SK-N-SH (cell line): ENCODE measurements around the gene ANAPC16. TPM values are rescaled to one million over a fixed set of nuclear protein-coding genes. Genes with fewer than 3 reads are reported as not detected.

Source experiments
- CTCF ChIA-PET: fragments of 300-600, 350-600 bp; formaldehyde crosslinking; extraction: SDS; loops from one replicate; lab custom pipeline; 2021; lab: Yijun Ruan, JAX
- POLR2A ChIA-PET: fragments of 350-600 bp; sonication (Branson Sonifier 250); formaldehyde crosslinking; extraction: SDS; loops from one replicate; lab custom pipeline; 2020; ENCODE audit warnings: antibody characterized with exemption, inconsistent platforms; lab: Yijun Ruan, JAX
- DNase-seq: peaks from one replicate; pipeline ENCODE4 v3.0.0; 2012
- H2AFZ ChIP-seq: fragments of 200-600 bp; sonication (generic); 2 replicates; pipeline ENCODE4 v1.8.1; 2016; ENCODE audit warnings: antibody characterized with exemption, mild to moderate bottlenecking, low read depth
- H3F3A ChIP-seq: fragments of 200-600 bp; sonication (generic); replicated peaks from 2 replicates; pipeline ENCODE3; 2016; ENCODE audit warnings: antibody characterized with exemption, mild to moderate bottlenecking; ENCODE audit not compliant: insufficient read depth
- H3K27ac ChIP-seq, 2 experiments: fragments of 200-500 bp in 1 of 2; fragments of 200-600 bp in 1 of 2; sonication (Bioruptor generic) in 1 of 2; sonication (generic), shearing (Covaris generic) in 1 of 2; 2 replicates each; pipeline versions ENCODE4 v1.5.1 to v1.6.1; 2014 to 2016; ENCODE audit warnings: low read depth in 2 of 2, inconsistent platforms in 1 of 2, low read length in 1 of 2, mild to moderate bottlenecking in 1 of 2, mixed read lengths in 1 of 2
- H3K27me3 ChIP-seq: fragments of 200-600 bp; sonication (generic), shearing (Covaris generic); 2 replicates; pipeline ENCODE4 v1.6.1; 2016; ENCODE audit warnings: mixed run types; ENCODE audit not compliant: insufficient read depth
- H3K36me3 ChIP-seq, 2 experiments: fragments of 200-500 bp in 1 of 2; fragments of 200-600 bp in 1 of 2; sonication (Bioruptor generic) in 1 of 2; sonication (generic) in 1 of 2; replicated peaks in 1 of 2; 2 replicates each; pipeline versions ENCODE3 to v1.5.1; 2014 to 2016; ENCODE audit warnings: low read length in 1 of 2, mild to moderate bottlenecking in 1 of 2; ENCODE audit not compliant: insufficient read depth in 2 of 2, control insufficient read depth in 1 of 2
- H3K4me1 ChIP-seq, 2 experiments: fragments of 200-500 bp in 1 of 2; fragments of 200-600 bp in 1 of 2; sonication (Bioruptor generic) in 1 of 2; sonication (generic), shearing (Covaris generic) in 1 of 2; 2 replicates each; pipeline versions ENCODE4 v1.5.1 to v1.6.1; 2014 to 2016; ENCODE audit warnings: low read depth in 1 of 2, low read length in 1 of 2, mixed run types in 1 of 2; ENCODE audit not compliant: insufficient read depth in 2 of 2, control insufficient read depth in 1 of 2
- H3K4me2 ChIP-seq: fragments of 200-600 bp; sonication (generic), shearing (Covaris generic); 2 replicates; pipeline ENCODE4 v1.6.1; 2017; ENCODE audit warnings: mixed run types
- H3K4me3 ChIP-seq, 2 experiments: fragments of 200-500 bp in 1 of 2; fragments of 200-600 bp in 1 of 2; sonication (Bioruptor generic) in 1 of 2; sonication (generic), shearing (Covaris generic) in 1 of 2; 2 replicates each; pipeline versions ENCODE4 v1.5.1 to v1.8.1; 2014 to 2016; ENCODE audit warnings: low read depth in 2 of 2, inconsistent platforms in 1 of 2, low read length in 1 of 2, mild to moderate bottlenecking in 1 of 2, mixed read lengths in 1 of 2, moderate library complexity in 1 of 2
- H3K79me2 ChIP-seq: fragments of 200-600 bp; sonication (generic); 2 replicates; pipeline ENCODE4 v1.8.1; 2017; ENCODE audit warnings: mild to moderate bottlenecking; ENCODE audit not compliant: insufficient read depth
- H3K9ac ChIP-seq: fragments of 200-600 bp; sonication (generic); 2 replicates; pipeline ENCODE4 v1.6.1; 2017; ENCODE audit warnings: mixed run types
- H3K9me2 ChIP-seq: fragments of 200-600 bp; sonication (generic); 2 replicates; pipeline ENCODE4 v1.6.1; 2017; ENCODE audit warnings: mixed run types
- H3K9me3 ChIP-seq: fragments of 200-600 bp; sonication (generic); 2 replicates; pipeline ENCODE4 v1.6.1; 2017; ENCODE audit warnings: mixed run types, mild to moderate bottlenecking, moderate library complexity
- H4K20me1 ChIP-seq: fragments of 200-600 bp; sonication (generic); 2 replicates; pipeline ENCODE4 v1.6.1; 2017; ENCODE audit warnings: mild to moderate bottlenecking, mixed run types; ENCODE audit not compliant: insufficient read depth
- CHD2 ChIP-seq: fragments of 150-350 bp; IDR thresholded peaks from 2 replicates; pipeline ENCODE4 v1.6.1; 2018; ENCODE audit warnings: low read length; ENCODE audit not compliant: partially characterized antibody
- ELF1 ChIP-seq: IDR thresholded peaks from 2 replicates; pipeline ENCODE4 v1.4.0; 2012
- EP300 ChIP-seq, 2 experiments: IDR thresholded peaks; 2 replicates each; pipeline versions ENCODE4 v1.4.0 to v1.6.1; 2012; ENCODE audit warnings: borderline replicate concordance in 1 of 2, low read depth in 1 of 2, low read length in 1 of 2
- FOSL2 ChIP-seq: IDR thresholded peaks from 2 replicates; pipeline ENCODE4 v1.4.0; 2012; ENCODE audit warnings: low read depth, mild to moderate bottlenecking, moderate library complexity, borderline replicate concordance
- FOXJ3 ChIP-seq: sonication (generic); formaldehyde crosslinking; IDR thresholded peaks from 2 replicates; pipeline ENCODE4 v1.5.1; 2020; ENCODE audit warnings: mild to moderate bottlenecking, missing genetic modification reagents
- FOXM1 ChIP-seq: IDR thresholded peaks from 2 replicates; pipeline ENCODE4 v1.4.0; 2012; ENCODE audit warnings: low read depth, mild to moderate bottlenecking
- GABPA ChIP-seq: IDR thresholded peaks from 2 replicates; pipeline ENCODE4 v1.4.0; 2012; ENCODE audit warnings: low read depth, mild to moderate bottlenecking
- GATA2 ChIP-seq: sonication (generic); formaldehyde crosslinking; IDR thresholded peaks from 2 replicates; pipeline ENCODE4 v1.5.0; 2020; ENCODE audit warnings: mild to moderate bottlenecking, missing genetic modification reagents
- JUND ChIP-seq: IDR thresholded peaks from 2 replicates; pipeline ENCODE4 v1.4.0; 2012
- MEF2A ChIP-seq: IDR thresholded peaks from 2 replicates; pipeline ENCODE4 v1.4.0; 2012; ENCODE audit warnings: low read depth, borderline replicate concordance
- MXI1 ChIP-seq: IDR thresholded peaks from 2 replicates; pipeline ENCODE4 v1.6.1; 2012; ENCODE audit warnings: mild to moderate bottlenecking, low read depth, low read length, improper control_type of control experiment
- NFIC ChIP-seq: IDR thresholded peaks from 2 replicates; pipeline ENCODE4 v1.4.0; 2012; ENCODE audit warnings: borderline replicate concordance
- NRF1 ChIP-seq: IDR thresholded peaks from 2 replicates; pipeline ENCODE4 v1.6.1; 2012; ENCODE audit warnings: low read depth, mild to moderate bottlenecking, low read length
- RCOR1 ChIP-seq: fragments of 150-350 bp; IDR thresholded peaks from 2 replicates; pipeline ENCODE4 v1.6.1; 2017; ENCODE audit warnings: antibody characterized with exemption, low read length
- RFX5 ChIP-seq: IDR thresholded peaks from 2 replicates; pipeline ENCODE4 v1.6.1; 2012; ENCODE audit warnings: mild to moderate bottlenecking, improper control_type of control experiment, low read length
- RXRA ChIP-seq: IDR thresholded peaks from 2 replicates; pipeline ENCODE4 v1.4.0; 2012; ENCODE audit warnings: low read depth, mild to moderate bottlenecking, borderline replicate concordance
- SIN3A ChIP-seq: IDR thresholded peaks from 2 replicates; pipeline ENCODE4 v1.6.1; 2012; ENCODE audit warnings: low read depth, mild to moderate bottlenecking, low read length, moderate library complexity, borderline replicate concordance
- SMC3 ChIP-seq: IDR thresholded peaks from 2 replicates; pipeline ENCODE4 v1.6.1; 2012; ENCODE audit warnings: low read depth, low read length, improper control_type of control experiment
- TAF1 ChIP-seq: IDR thresholded peaks from 2 replicates; pipeline ENCODE4 v1.6.1; 2012; ENCODE audit warnings: low read depth, mild to moderate bottlenecking, low read length, moderate library complexity, borderline replicate concordance
- TCF12 ChIP-seq: IDR thresholded peaks from 2 replicates; pipeline ENCODE4 v1.4.0; 2012
- TEAD4 ChIP-seq: IDR thresholded peaks from 2 replicates; pipeline ENCODE4 v1.4.0; 2012; ENCODE audit warnings: mild to moderate bottlenecking, borderline replicate concordance; ENCODE audit not compliant: insufficient read depth
- WGBS: methylation state at CpG from one replicate; pipeline ENCODE4 v1.1.6; 2017; ENCODE audit warnings: low lambda C conversion rate; 5-methylcytosine and 5-hydroxymethylcytosine counted together
- polyA plus RNA-seq, 3 experiments: library from polyadenylated mRNA; depleted of rRNA; stranded (reverse); fragments of >200 nt; gene quantifications; 2 replicates each; pipeline ENCODE4 v1.2.3, GENCODE V29; 2012
- TF ChIP-seq, protein P1 (sequence below): fragments of 150-350 bp; IDR thresholded peaks from 2 replicates; pipeline ENCODE4 v1.6.1; 2016; ENCODE audit warnings: mild to moderate bottlenecking, low read depth, low read length
- TF ChIP-seq, protein P2 (sequence below): IDR thresholded peaks from 2 replicates; pipeline ENCODE4 v1.4.0; 2012; ENCODE audit warnings: low read depth
- TF ChIP-seq, protein P3 (sequence below): fragments of 150-350 bp; IDR thresholded peaks from 2 replicates; pipeline ENCODE4 v1.6.1; 2017; ENCODE audit warnings: antibody characterized with exemption, low read length, low read depth, borderline replicate concordance
- TF ChIP-seq, protein P4 (sequence below): IDR thresholded peaks from 2 replicates; pipeline ENCODE4 v1.6.1; 2012; ENCODE audit warnings: mild to moderate bottlenecking, low read depth, low read length, moderate library complexity
- TF ChIP-seq, protein P5 (sequence below): fragments of 200-600 bp; sonication (generic); IDR thresholded peaks from 2 replicates; pipeline ENCODE4 v1.6.1; 2017; ENCODE audit warnings: antibody characterized with exemption, mild to moderate bottlenecking, moderate library complexity
- TF ChIP-seq, protein P6 (sequence below): IDR thresholded peaks from 2 replicates; pipeline ENCODE4 v1.4.0; 2012; ENCODE audit warnings: low read depth, borderline replicate concordance

The ANAPC16 gene
- polyA plus RNA-seq, 1 of the 3 experiments (the other 2 are of a cell fraction), result 45.2 TPM

DNA sequence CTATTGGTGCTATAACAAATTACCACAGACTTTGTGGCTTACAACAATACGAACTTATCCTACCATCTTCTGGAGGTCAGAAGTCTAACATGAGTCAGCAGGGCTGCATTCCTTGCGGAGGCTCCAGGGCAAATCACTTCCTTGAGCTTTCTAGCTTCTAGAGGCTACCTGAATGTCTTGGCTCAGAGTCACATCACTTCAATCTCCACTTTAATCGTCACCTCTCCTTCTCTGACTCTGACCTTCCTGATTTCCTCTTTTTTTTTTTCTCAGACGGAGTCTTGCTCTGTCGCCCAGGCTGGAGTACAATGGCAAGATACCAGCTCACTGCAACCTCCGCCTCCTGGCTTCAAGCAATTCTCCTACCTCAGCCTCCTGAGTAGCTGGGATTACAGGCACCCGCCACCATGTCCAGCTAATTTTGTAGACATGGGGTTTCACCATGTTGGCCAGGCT is 44.6 kb upstream of the ANAPC16 start:
- no peak overlapping the region for H3K4me2 ChIP-seq
- peak; percentile 97 for TF ChIP-seq RXRA
- TF ChIP-seq CHD2, result no peak
- TF ChIP-seq, protein P1, sequence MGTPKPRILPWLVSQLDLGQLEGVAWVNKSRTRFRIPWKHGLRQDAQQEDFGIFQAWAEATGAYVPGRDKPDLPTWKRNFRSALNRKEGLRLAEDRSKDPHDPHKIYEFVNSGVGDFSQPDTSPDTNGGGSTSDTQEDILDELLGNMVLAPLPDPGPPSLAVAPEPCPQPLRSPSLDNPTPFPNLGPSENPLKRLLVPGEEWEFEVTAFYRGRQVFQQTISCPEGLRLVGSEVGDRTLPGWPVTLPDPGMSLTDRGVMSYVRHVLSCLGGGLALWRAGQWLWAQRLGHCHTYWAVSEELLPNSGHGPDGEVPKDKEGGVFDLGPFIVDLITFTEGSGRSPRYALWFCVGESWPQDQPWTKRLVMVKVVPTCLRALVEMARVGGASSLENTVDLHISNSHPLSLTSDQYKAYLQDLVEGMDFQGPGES, result no peak
- TF ChIP-seq MXI1, result no peak
- TF ChIP-seq TAF1, result no peak
- TF ChIP-seq NRF1, result no peak
- TF ChIP-seq SIN3A, result peak; percentile 33; the same call in 1 of the 2 replicates
- TF ChIP-seq FOXJ3 (CRISPR knock-in tag), result no peak
- TF ChIP-seq, protein P2, sequence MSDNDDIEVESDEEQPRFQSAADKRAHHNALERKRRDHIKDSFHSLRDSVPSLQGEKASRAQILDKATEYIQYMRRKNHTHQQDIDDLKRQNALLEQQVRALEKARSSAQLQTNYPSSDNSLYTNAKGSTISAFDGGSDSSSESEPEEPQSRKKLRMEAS, result peak; percentile 41; the same call in 1 of the 2 replicates
- TF ChIP-seq FOSL2, result peak; percentile 91; the same call in 1 of the 2 replicates
- TF ChIP-seq NFIC, result peak; percentile 88
- TF ChIP-seq, protein P3, sequence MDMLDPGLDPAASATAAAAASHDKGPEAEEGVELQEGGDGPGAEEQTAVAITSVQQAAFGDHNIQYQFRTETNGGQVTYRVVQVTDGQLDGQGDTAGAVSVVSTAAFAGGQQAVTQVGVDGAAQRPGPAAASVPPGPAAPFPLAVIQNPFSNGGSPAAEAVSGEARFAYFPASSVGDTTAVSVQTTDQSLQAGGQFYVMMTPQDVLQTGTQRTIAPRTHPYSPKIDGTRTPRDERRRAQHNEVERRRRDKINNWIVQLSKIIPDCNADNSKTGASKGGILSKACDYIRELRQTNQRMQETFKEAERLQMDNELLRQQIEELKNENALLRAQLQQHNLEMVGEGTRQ, result no peak
- TF ChIP-seq EP300 (IDR thresholded peaks at IDR 0.05; ENCODE audit: borderline replicate concordance in 1 of 2, low read depth in 1 of 2, low read length in 1 of 2), result peak in 1 of 2 experiments; percentile 91; a peak in 2 of 4 replicates
- TF ChIP-seq ELF1, result peak; percentile 72
- peak; percentile 91 for TF ChIP-seq JUND
- TF ChIP-seq SMC3, result no peak
- TF ChIP-seq, protein P4, sequence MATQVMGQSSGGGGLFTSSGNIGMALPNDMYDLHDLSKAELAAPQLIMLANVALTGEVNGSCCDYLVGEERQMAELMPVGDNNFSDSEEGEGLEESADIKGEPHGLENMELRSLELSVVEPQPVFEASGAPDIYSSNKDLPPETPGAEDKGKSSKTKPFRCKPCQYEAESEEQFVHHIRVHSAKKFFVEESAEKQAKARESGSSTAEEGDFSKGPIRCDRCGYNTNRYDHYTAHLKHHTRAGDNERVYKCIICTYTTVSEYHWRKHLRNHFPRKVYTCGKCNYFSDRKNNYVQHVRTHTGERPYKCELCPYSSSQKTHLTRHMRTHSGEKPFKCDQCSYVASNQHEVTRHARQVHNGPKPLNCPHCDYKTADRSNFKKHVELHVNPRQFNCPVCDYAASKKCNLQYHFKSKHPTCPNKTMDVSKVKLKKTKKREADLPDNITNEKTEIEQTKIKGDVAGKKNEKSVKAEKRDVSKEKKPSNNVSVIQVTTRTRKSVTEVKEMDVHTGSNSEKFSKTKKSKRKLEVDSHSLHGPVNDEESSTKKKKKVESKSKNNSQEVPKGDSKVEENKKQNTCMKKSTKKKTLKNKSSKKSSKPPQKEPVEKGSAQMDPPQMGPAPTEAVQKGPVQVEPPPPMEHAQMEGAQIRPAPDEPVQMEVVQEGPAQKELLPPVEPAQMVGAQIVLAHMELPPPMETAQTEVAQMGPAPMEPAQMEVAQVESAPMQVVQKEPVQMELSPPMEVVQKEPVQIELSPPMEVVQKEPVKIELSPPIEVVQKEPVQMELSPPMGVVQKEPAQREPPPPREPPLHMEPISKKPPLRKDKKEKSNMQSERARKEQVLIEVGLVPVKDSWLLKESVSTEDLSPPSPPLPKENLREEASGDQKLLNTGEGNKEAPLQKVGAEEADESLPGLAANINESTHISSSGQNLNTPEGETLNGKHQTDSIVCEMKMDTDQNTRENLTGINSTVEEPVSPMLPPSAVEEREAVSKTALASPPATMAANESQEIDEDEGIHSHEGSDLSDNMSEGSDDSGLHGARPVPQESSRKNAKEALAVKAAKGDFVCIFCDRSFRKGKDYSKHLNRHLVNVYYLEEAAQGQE, result 0 out of 2 replicates have a peak, but pooled peaks have one; percentile 22
- TF ChIP-seq RFX5, result no peak
- TF ChIP-seq, protein P5, sequence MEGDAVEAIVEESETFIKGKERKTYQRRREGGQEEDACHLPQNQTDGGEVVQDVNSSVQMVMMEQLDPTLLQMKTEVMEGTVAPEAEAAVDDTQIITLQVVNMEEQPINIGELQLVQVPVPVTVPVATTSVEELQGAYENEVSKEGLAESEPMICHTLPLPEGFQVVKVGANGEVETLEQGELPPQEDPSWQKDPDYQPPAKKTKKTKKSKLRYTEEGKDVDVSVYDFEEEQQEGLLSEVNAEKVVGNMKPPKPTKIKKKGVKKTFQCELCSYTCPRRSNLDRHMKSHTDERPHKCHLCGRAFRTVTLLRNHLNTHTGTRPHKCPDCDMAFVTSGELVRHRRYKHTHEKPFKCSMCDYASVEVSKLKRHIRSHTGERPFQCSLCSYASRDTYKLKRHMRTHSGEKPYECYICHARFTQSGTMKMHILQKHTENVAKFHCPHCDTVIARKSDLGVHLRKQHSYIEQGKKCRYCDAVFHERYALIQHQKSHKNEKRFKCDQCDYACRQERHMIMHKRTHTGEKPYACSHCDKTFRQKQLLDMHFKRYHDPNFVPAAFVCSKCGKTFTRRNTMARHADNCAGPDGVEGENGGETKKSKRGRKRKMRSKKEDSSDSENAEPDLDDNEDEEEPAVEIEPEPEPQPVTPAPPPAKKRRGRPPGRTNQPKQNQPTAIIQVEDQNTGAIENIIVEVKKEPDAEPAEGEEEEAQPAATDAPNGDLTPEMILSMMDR, result no peak
- TF ChIP-seq MEF2A, result peak; percentile 56; the same call in 1 of the 2 replicates
- TF ChIP-seq GABPA, result no peak
- TF ChIP-seq, protein P6, sequence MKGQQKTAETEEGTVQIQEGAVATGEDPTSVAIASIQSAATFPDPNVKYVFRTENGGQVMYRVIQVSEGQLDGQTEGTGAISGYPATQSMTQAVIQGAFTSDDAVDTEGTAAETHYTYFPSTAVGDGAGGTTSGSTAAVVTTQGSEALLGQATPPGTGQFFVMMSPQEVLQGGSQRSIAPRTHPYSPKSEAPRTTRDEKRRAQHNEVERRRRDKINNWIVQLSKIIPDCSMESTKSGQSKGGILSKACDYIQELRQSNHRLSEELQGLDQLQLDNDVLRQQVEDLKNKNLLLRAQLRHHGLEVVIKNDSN, result no peak
- peak; percentile 96 for TF ChIP-seq TEAD4
- TF ChIP-seq GATA2 (CRISPR knock-in tag), result no peak
- peak; percentile 37; the same call in 1 of the 2 replicates for TF ChIP-seq FOXM1
- TF ChIP-seq TCF12, result peak; percentile 86
- TF ChIP-seq RCOR1, result no peak

More for the DNA sequence above, 44.6 kb upstream of the ANAPC16 start:
- Histone ChIP-seq H4K20me1 (no peaks in the 10 kb centered on the region), H3K4me3 (no peak overlapping the region), H2AFZ (no peak overlapping the region), H3F3A (peaks cover 59% of the 10 kb centered on the region), H3K79me2 (no peaks in the 10 kb centered on the region), H3K36me3 (no peaks in the 10 kb centered on the region), H3K9ac (no peak overlapping the region), H3K27me3 (no peaks in the 10 kb centered on the region), H3K9me2 (no peaks in the 10 kb centered on the region), H3K4me1 (peaks cover 12 to 38% of the 10 kb centered on the region in 2 experiments), H3K9me3 (no peaks in the 10 kb centered on the region), H3K27ac (peak overlapping the region; percentile 5 to 83; a peak in 3 of 4 replicates)
- no peak for DNase-seq
- ChIA-PET CTCF (no interaction called here), POLR2A (no interaction called here)
- WGBS, result 28% methylated on average over 7 of the region's 7 CpGs
